ENCODE data around the gene DYNLT3.

DYNLT3 gene

GRCh38 chrX:37888010-37888409 lies 40.6 kb upstream of the DYNLT3 start:
- ATAC-seq (ENCODE audit: low read depth) (no peak), DNase-seq (ENCODE audit: low spot score) (no peak)
- H3K4me1 ChIP-seq (ENCODE audit: insufficient read depth, poor library complexity, severe bottlenecking): peaks cover 9% of the 10 kb centered on the region
- no peaks in the 10 kb centered on the region for H3K9me3 ChIP-seq (ENCODE audit: severe bottlenecking)
- H3K36me3 ChIP-seq (ENCODE audit: low read depth): no peaks in the 10 kb centered on the region
- TF ChIP-seq CTCF (IDR thresholded peaks at IDR 0.05; ENCODE audit: poor library complexity, severe bottlenecking): no peak
- no peak overlapping the region for H3K27ac ChIP-seq (ENCODE audit: poor library complexity, severe bottlenecking)
- H3K4me3 ChIP-seq (ENCODE audit: severe bottlenecking): no peak overlapping the region
- H3K27me3 ChIP-seq (ENCODE audit: insufficient read depth, poor library complexity, severe bottlenecking): no peaks in the 10 kb centered on the region

GRCh38 chrX:37887347-37887746 lies 40.0 kb upstream of the DYNLT3 start:
- Histone ChIP-seq H3K4me3 (ENCODE audit: severe bottlenecking) (no peak overlapping the region), H3K9me3 (ENCODE audit: severe bottlenecking) (no peaks in the 10 kb centered on the region), H3K27me3 (ENCODE audit: insufficient read depth, poor library complexity, severe bottlenecking) (no peaks in the 10 kb centered on the region), H3K36me3 (ENCODE audit: low read depth) (no peaks in the 10 kb centered on the region), H3K27ac (ENCODE audit: poor library complexity, severe bottlenecking) (no peak overlapping the region), H3K4me1 (ENCODE audit: insufficient read depth, poor library complexity, severe bottlenecking) (peaks cover 12% of the 10 kb centered on the region)
- TF ChIP-seq CTCF (IDR thresholded peaks at IDR 0.05; ENCODE audit: poor library complexity, severe bottlenecking): no peak
- ATAC-seq (ENCODE audit: low read depth) (no peak), DNase-seq (ENCODE audit: low spot score) (no peak)

GRCh38 chrX:37883196-37883595 lies 35.8 kb upstream of the DYNLT3 start:
- Histone ChIP-seq H3K4me1 (ENCODE audit: insufficient read depth, poor library complexity, severe bottlenecking) (peaks cover 12% of the 10 kb centered on the region), H3K27ac (ENCODE audit: poor library complexity, severe bottlenecking) (peak overlapping the region; percentile 5), H3K27me3 (ENCODE audit: insufficient read depth, poor library complexity, severe bottlenecking) (no peaks in the 10 kb centered on the region), H3K4me3 (ENCODE audit: severe bottlenecking) (no peak overlapping the region), H3K36me3 (ENCODE audit: low read depth) (no peaks in the 10 kb centered on the region), H3K9me3 (ENCODE audit: severe bottlenecking) (no peaks in the 10 kb centered on the region)
- TF ChIP-seq CTCF (IDR thresholded peaks at IDR 0.05; ENCODE audit: poor library complexity, severe bottlenecking): no peak
- no peak for DNase-seq (ENCODE audit: low spot score)
- peak; percentile 66 for ATAC-seq (ENCODE audit: low read depth)

- H3K9me3 ChIP-seq (ENCODE audit: severe bottlenecking): no peaks in the 10 kb centered on the region
- TF ChIP-seq CTCF (IDR thresholded peaks at IDR 0.05; ENCODE audit: poor library complexity, severe bottlenecking): no peak
- DNase-seq (ENCODE audit: low spot score) (no peak), ATAC-seq (ENCODE audit: low read depth) (no peak)
- H3K27me3 ChIP-seq (ENCODE audit: insufficient read depth, poor library complexity, severe bottlenecking): no peaks in the 10 kb centered on the region
- no peak overlapping the region for H3K4me3 ChIP-seq (ENCODE audit: severe bottlenecking)
- H3K27ac ChIP-seq (ENCODE audit: poor library complexity, severe bottlenecking): no peak overlapping the region
- no peaks in the 10 kb centered on the region for H3K36me3 ChIP-seq (ENCODE audit: low read depth)
- peaks cover 12% of the 10 kb centered on the region for H3K4me1 ChIP-seq (ENCODE audit: insufficient read depth, poor library complexity, severe bottlenecking)
Observed at GRCh38 chrX:37879692-37880091, 32.3 kb upstream of the DYNLT3 start.

- ATAC-seq (ENCODE audit: low read depth): no peak
- H3K4me1 ChIP-seq (ENCODE audit: insufficient read depth, poor library complexity, severe bottlenecking): no peaks in the 10 kb centered on the region
- H3K4me3 ChIP-seq (ENCODE audit: severe bottlenecking): no peak overlapping the region
- no peak for TF ChIP-seq CTCF (IDR thresholded peaks at IDR 0.05; ENCODE audit: poor library complexity, severe bottlenecking)
- no peaks in the 10 kb centered on the region for H3K27me3 ChIP-seq (ENCODE audit: insufficient read depth, poor library complexity, severe bottlenecking)
- no peak overlapping the region for H3K27ac ChIP-seq (ENCODE audit: poor library complexity, severe bottlenecking)
- H3K9me3 ChIP-seq (ENCODE audit: severe bottlenecking): no peaks in the 10 kb centered on the region
- no peak for DNase-seq (ENCODE audit: low spot score)
- H3K36me3 ChIP-seq (ENCODE audit: low read depth): no peaks in the 10 kb centered on the region
Observed at GRCh38 chrX:37876716-37877115, 29.3 kb upstream of the DYNLT3 start.

Measured in RWPE2 (cell line).